ENCODE results near the gene SLC16A10.
A peak's percentile ranks its signal among the peaks of the same experiment; 100 is the strongest.
"Not testable (repeated sequence)": the region's sequence is repeated elsewhere in the genome, so short reads cannot be mapped to it uniquely, and the experiment has no call there.

The SLC16A10 gene

DNA sequence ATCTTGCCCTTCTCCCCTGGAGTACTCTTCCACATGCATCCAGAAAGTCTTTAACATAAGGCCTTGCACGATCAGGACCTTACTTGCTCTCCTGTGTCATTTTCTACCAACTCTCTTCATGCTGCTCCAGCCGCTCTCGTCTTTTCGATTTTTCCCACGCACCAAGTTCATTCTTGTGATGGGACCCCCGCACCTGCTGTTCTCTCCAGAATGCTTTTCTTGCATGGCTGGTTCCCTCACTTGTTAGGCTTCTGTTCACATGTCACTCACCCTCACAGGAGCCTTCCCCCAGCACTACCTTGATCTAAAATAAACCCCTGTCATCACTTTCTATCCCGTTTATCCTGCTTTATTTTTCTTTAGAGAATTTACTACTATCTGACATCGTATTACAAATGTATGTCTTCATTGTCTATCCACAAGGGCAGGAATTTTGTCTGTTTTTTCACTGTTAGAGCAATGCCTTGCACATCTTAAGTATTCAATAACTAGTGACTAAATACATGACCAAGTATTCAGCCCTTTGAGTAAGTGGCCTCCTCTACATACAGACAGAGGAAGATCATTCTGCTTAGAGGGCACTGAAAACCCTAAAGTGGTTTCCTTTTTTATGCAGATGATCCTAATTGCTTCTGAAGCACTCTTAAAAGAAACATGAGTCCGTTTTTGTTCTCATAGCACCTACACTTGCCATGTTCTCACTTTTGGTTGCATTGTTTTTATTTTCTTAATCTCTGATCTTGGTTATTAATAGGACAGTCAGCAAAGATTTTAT lies 166.9 kb downstream of the SLC16A10 start:
- Mint-ChIP-seq H3K36me3 (ENCODE audit: low read depth) (no peaks in the 10 kb centered on the region), H3K4me1 (ENCODE audit: low read depth) (peaks cover 6% of the 10 kb centered on the region), H3K27me3 (no peaks in the 10 kb centered on the region), H3K9me3 (no peaks in the 10 kb centered on the region), H3K4me3 (no peak overlapping the region), H3K27ac (no peak overlapping the region)
- no peak for DNase-seq

DNA sequence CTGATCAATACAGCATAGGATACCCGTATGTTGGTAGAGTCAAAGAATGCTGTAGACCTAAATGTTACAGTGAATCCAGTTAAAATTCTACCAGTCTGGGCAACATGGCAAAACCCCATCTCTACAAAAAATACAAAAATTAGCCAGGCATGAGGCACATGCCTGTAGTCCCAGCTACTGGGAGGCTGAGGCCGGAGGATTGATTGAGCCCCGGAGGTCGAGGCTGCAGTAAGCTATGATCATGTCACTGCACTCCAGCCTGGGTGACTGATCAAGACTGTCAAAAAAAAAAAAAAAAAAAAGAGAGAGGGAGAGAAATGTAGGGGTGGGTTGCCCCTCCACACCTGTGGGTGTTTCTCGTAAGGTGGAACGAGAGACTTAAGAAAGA lies 167.5 kb downstream of the SLC16A10 start:
- H3K9me3 Mint-ChIP-seq, result no peaks in the 10 kb centered on the region
- H3K27me3 Mint-ChIP-seq, result no peaks in the 10 kb centered on the region
- no peak overlapping the region for H3K4me3 Mint-ChIP-seq
- DNase-seq, result no peak
- peaks cover 6% of the 10 kb centered on the region for H3K4me1 Mint-ChIP-seq (ENCODE audit: low read depth)
- H3K27ac Mint-ChIP-seq, result no peak overlapping the region
- H3K36me3 Mint-ChIP-seq (ENCODE audit: low read depth), result peaks cover 3% of the 10 kb centered on the region

DNA sequence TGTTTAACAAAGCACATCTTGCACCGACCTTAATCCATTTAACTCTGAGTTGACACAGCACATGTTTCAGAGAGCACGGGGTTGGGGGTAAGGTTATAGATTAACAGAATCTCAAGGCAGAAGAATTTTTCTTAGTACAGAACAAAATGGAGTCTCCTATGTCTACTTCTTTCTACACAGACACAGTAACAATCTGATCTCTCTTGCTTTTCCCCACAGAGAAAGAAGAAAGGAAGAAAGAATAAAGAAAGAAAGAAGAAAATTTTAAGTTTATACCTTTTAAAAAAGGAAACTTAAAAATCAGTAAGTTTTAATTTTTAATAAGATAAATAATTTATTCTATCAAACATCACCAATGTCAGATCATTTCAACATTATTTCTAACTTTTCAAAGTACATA lies 168.5 kb downstream of the SLC16A10 start:
- not testable (repeated sequence) for H3K27ac Mint-ChIP-seq; DNase-seq; H3K4me3 Mint-ChIP-seq; H3K36me3 Mint-ChIP-seq (ENCODE audit: low read depth); H3K27me3 Mint-ChIP-seq; H3K9me3 Mint-ChIP-seq
- H3K4me1 Mint-ChIP-seq (ENCODE audit: low read depth), result peaks cover 15% of the 10 kb centered on the region

DNA sequence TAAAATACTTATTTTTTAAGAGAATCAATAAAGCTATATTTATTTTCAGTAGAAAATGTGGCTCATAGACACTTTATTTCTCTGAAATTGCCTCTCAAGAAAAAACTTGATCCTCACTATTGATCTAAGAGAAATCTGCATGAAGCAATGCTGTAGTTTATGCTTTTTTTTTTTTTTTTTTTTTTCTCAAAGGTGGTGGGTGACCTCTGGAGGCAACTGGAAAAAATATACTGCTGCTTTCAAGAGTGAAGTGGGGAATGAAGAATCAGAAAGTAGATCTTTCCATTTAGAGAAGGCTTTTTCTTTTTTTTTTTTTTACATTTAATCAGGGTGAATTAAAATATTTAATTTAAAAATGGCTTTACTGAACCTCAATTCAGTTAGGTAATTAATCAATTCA lies 169.3 kb downstream of the SLC16A10 start:
- Mint-ChIP-seq H3K27ac (no peak overlapping the region), H3K36me3 (ENCODE audit: low read depth) (peaks cover 3% of the 10 kb centered on the region), H3K9me3 (no peaks in the 10 kb centered on the region), H3K4me3 (no peak overlapping the region), H3K4me1 (ENCODE audit: low read depth) (peaks cover 20% of the 10 kb centered on the region), H3K27me3 (no peaks in the 10 kb centered on the region)
- DNase-seq, result no peak

DNA sequence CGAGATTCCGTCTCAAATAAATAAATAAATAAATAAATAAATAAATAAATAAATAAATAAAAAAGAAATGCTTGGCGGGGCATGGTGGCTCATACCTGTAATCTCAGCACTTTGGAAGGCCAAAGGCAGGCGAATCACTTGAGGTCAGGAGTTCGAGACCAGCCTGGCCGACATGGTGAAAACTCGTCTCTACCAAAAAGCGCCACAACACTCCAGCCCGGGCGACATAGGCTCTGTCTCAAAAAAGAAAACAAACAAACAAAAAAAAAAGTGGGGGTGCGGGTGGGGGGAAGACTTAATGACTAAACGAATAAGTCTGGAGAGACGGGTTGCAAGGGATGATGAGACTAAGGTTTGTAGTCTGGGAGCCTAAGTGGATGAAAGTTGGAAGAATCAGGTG lies 170.7 kb downstream of the SLC16A10 start:
- Mint-ChIP-seq H3K27ac (no peak overlapping the region), H3K4me1 (ENCODE audit: low read depth) (peaks cover 28% of the 10 kb centered on the region), H3K27me3 (no peaks in the 10 kb centered on the region), H3K4me3 (no peak overlapping the region), H3K36me3 (ENCODE audit: low read depth) (peaks cover 11% of the 10 kb centered on the region), H3K9me3 (no peaks in the 10 kb centered on the region)
- DNase-seq, result no peak

DNA sequence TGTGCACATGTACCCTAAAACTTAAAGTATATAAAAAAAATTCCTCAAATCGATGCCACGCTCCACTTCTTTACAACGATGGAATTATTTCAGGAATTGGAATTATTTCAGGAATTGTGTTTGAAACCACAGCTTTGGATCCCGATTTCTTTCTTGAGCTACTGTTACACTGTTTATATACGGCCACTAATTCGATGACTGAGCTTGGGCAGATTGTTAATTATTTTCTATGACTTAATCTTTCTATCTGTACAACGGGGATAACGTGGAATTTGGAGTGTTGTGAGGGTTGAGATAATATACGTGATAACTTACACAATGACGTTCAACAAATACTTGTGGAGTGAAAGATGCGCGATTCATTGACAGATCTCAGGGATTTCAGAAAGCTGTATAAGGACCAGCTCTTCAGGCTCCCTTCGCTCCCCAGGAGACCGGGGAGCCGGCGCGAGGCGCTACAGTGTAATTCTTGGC lies 171.3 kb downstream of the SLC16A10 start:
- H3K9me3 Mint-ChIP-seq, result no peaks in the 10 kb centered on the region
- no peak for DNase-seq
- H3K27ac Mint-ChIP-seq, result peak overlapping the region; percentile 94
- no peaks in the 10 kb centered on the region for H3K27me3 Mint-ChIP-seq
- peaks cover 30% of the 10 kb centered on the region for H3K4me1 Mint-ChIP-seq (ENCODE audit: low read depth)
- peaks cover 13% of the 10 kb centered on the region for H3K36me3 Mint-ChIP-seq (ENCODE audit: low read depth)
- peak overlapping the region; percentile 84 for H3K4me3 Mint-ChIP-seq

DNA sequence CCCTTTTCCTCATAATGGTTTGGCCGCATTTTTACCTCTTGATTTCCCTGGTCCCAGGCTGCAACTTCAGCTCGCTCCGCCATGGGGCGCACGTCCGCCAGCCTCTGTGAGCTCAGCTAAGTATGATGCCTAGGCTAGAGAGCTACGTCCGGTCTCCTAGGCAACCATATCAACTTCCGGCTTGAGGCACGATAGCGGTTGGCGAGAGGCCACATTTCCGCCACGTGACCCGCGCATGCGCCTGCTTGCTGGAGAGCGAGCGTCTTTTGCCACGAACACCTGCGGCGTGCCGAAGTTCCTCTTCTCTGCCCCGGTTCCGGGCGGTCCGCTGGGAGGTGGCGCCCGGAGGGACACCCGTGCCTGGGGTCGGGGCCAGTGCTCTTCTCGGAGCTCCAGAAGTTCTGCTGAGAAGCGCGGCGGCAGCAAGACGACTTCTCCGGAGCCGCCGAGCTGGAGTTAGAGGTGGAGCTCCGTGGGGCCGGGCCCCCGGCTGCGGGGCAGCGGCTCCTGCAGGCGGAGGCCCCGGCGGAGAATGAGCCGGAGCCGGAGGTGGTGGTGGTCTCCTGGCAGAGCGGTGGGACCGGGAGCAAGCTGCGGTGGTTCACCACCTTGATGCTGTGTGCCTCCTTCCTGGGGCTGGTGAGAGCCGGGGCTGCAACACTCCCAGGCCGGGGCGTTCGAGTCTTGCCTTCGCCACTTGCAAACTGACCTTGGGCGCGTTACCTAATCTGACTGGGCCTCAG lies 172.0 kb downstream of the SLC16A10 start:
- H3K4me1 Mint-ChIP-seq (ENCODE audit: low read depth), result peaks cover 36% of the 10 kb centered on the region
- H3K4me3 Mint-ChIP-seq, result peak overlapping the region; percentile 84
- H3K36me3 Mint-ChIP-seq (ENCODE audit: low read depth), result peaks cover 19% of the 10 kb centered on the region
- H3K27ac Mint-ChIP-seq, result peak overlapping the region; percentile 94
- H3K27me3 Mint-ChIP-seq, result no peaks in the 10 kb centered on the region
- no peaks in the 10 kb centered on the region for H3K9me3 Mint-ChIP-seq
- DNase-seq, result peak; percentile 98

DNA sequence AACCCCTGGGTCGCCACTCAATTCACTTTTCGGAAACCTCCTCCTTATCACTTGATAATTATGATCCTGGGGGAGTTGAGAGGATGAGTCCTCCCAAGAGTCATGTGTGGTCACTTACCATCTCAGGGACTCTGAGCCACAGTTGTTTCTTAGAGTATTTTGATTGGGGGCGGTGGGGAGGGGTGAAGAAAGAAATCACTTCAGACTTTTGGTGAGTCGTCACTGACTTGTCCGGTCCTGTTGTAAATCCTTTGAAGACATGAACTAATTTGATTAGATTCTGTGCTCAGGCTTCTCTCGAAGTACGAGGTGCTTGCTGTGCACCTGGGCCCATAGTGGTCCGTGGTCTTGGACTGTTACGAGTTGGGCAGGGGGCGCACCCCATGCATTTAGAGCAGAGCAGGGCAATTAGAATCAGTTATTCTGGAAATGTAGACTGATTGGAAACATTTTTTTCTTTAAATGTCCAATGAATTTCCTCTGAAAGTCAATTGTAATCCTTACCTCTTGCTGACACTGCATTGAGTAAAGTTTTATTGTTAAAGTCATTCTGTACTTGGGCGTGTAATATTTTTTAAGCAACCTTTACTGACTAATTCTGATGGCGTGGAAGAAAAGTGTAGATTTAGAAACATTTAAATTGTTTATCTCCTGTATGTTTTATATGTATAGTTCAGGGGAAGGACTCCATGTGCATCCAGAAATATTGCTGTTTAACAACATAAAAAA lies 173.4 kb downstream of the SLC16A10 start:
- peak overlapping the region; percentile 94 for H3K27ac Mint-ChIP-seq
- peaks cover 30% of the 10 kb centered on the region for H3K36me3 Mint-ChIP-seq (ENCODE audit: low read depth)
- DNase-seq, result no peak
- peak overlapping the region; percentile 84 for H3K4me3 Mint-ChIP-seq
- no peaks in the 10 kb centered on the region for H3K27me3 Mint-ChIP-seq
- H3K4me1 Mint-ChIP-seq (ENCODE audit: low read depth), result peaks cover 39% of the 10 kb centered on the region
- H3K9me3 Mint-ChIP-seq, result no peaks in the 10 kb centered on the region

DNA sequence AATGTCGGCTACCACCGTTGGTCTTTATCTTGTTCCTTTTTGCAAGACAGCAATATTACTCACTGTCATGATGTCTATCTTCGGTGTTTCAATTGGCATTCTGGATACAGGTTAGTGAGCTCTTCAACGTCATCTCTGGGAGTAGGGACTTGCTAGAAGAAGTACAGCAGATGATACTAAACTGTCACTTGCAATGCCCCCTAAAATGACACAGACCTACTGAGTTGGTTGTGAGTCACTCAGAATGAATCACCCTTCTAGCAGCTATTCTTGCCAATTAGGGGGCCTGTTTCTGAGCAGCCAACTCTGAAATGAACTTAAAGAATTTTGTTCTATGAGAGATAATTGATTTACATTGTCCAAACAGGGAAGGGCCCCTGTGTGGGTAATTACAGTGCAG lies 176.5 kb downstream of the SLC16A10 start:
- H3K4me1 Mint-ChIP-seq (ENCODE audit: low read depth), result peaks cover 56% of the 10 kb centered on the region
- no peak overlapping the region for H3K4me3 Mint-ChIP-seq
- peaks cover 60% of the 10 kb centered on the region for H3K36me3 Mint-ChIP-seq (ENCODE audit: low read depth)
- H3K27me3 Mint-ChIP-seq, result no peaks in the 10 kb centered on the region
- H3K9me3 Mint-ChIP-seq, result no peaks in the 10 kb centered on the region
- H3K27ac Mint-ChIP-seq, result peak overlapping the region; percentile 56
- no peak for DNase-seq

DNA sequence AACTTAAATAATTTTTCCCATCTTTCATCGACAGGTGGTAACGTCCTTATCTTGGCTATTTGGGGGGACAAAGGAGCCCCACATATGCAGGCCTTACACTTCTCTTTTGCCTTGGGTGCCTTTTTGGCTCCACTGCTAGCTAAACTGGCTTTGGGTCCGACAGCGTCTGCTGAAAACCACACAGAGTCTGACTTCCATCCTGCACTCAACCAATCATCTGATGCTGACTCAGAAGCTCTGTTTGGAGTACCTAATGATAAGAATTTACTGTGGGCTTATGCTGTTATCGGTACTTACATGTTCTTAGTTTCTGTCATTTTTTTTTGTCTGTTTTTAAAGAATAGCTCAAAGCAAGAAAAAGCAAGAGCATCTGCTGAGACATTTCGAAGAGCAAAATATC lies 178.5 kb downstream of the SLC16A10 start:
- no peak for DNase-seq
- Mint-ChIP-seq H3K4me3 (no peak overlapping the region), H3K9me3 (no peaks in the 10 kb centered on the region), H3K4me1 (ENCODE audit: low read depth) (peaks cover 53% of the 10 kb centered on the region), H3K27ac (no peak overlapping the region), H3K36me3 (ENCODE audit: low read depth) (peaks cover 77% of the 10 kb centered on the region), H3K27me3 (no peaks in the 10 kb centered on the region)

DNA sequence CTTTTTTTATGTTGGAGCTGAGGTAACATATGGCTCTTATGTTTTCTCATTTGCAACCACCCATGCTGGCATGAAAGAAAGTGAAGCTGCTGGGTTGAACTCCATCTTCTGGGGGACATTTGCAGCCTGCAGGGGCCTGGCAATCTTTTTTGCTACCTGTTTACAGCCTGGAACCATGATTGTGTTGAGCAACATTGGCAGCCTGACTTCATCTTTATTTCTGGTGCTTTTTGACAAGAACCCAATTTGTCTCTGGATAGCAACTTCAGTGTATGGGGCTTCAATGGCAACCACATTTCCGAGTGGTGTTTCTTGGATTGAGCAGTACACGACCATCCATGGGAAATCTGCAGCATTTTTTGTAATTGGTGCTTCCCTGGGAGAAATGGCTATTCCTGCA lies 179.0 kb downstream of the SLC16A10 start:
- DNase-seq, result no peak
- Mint-ChIP-seq H3K4me3 (no peak overlapping the region), H3K9me3 (no peaks in the 10 kb centered on the region), H3K36me3 (ENCODE audit: low read depth) (peaks cover 80% of the 10 kb centered on the region), H3K4me1 (ENCODE audit: low read depth) (peaks cover 48% of the 10 kb centered on the region), H3K27me3 (no peaks in the 10 kb centered on the region), H3K27ac (no peak overlapping the region)

DNA sequence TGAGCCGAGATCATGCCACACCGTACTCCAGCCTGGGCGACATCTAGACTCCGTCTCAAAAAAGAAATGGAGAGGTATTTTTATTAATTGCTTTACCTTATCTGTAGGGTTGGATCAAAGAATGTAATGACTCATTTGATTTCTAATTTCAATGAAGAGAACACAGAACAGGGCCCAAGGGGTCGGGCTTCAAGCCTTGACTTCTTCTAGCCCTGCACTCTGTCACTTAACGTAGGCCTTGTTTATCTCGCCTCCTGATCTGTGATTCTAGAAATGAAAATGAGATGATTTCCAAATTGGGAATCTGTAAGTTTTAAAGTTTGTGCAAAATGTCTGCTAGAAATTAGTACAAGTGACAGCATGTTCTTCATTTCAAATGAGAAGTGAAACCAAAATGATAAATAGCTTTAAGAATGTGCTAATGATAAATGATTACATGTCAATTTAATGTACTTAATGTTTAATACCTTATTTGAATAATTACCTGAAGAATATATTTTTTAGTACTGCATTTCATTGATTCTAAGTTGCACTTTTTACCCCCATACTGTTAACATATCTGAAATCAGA lies 180.5 kb downstream of the SLC16A10 start:
- peaks cover 41% of the 10 kb centered on the region for H3K4me1 Mint-ChIP-seq (ENCODE audit: low read depth)
- H3K36me3 Mint-ChIP-seq (ENCODE audit: low read depth), result peaks cover 80% of the 10 kb centered on the region
- H3K4me3 Mint-ChIP-seq, result no peak overlapping the region
- no peaks in the 10 kb centered on the region for H3K27me3 Mint-ChIP-seq
- H3K9me3 Mint-ChIP-seq, result no peaks in the 10 kb centered on the region
- no peak overlapping the region for H3K27ac Mint-ChIP-seq
- DNase-seq, result no peak

DNA sequence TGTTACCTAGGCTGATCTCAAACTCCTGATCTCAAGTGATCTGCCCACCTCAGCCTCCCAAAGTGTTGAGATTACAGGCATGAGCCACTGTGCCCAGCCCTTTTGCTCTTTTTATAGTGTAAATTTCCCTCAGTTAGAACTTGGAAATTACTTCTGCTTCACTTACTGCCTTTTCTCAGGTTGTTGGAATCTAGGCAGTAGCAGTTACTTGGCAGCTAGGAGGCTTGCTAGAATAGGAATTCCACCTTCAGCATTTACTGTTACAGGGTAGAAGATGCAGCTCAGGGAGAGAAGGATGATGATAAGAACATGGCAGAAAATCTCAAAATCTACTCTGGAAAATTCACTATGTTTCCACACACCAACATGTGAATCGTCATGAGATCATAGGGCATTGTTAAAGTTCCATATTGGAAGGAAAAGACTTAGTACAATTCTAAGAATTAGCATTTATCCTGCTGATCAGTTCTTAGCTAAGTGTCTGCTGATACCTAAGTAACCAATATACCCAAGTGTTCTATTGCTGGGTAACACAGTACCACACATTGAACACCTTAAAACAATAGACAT lies 182.2 kb downstream of the SLC16A10 start:
- peaks cover 85% of the 10 kb centered on the region for H3K36me3 Mint-ChIP-seq (ENCODE audit: low read depth)

DNA sequence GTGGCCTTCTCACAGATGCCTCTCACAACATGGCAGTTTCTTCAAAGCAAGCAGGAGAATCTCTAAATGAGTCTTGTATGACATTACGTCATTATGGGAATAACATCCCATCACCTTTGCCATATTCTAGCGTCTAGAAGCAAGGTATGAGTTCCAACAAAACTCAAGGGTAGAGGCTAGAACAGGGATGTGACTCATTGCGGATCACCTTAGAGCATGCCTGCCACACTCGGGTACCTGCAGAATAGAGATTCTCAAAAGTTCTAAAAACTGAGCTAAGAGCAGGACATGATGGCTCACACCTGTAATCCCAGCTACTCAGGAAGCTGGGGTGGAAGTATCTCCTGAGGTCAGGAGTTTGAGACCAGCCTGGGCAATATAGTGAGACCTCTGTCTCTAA lies 182.8 kb downstream of the SLC16A10 start:
- H3K27ac Mint-ChIP-seq, result no peak overlapping the region
- no peak overlapping the region for H3K4me3 Mint-ChIP-seq
- H3K9me3 Mint-ChIP-seq, result peaks cover 14% of the 10 kb centered on the region
- no peak for DNase-seq
- H3K27me3 Mint-ChIP-seq, result no peaks in the 10 kb centered on the region
- peaks cover 34% of the 10 kb centered on the region for H3K4me1 Mint-ChIP-seq (ENCODE audit: low read depth)
- H3K36me3 Mint-ChIP-seq (ENCODE audit: low read depth), result peaks cover 86% of the 10 kb centered on the region

More for the DNA sequence above, 182.2 kb downstream of the SLC16A10 start:
- H3K4me1 Mint-ChIP-seq (ENCODE audit: low read depth), result peaks cover 34% of the 10 kb centered on the region
- H3K9me3 Mint-ChIP-seq, result peaks cover 10% of the 10 kb centered on the region
- DNase-seq, result no peak
- H3K4me3 Mint-ChIP-seq, result no peak overlapping the region
- H3K27ac Mint-ChIP-seq, result no peak overlapping the region
- H3K27me3 Mint-ChIP-seq, result no peaks in the 10 kb centered on the region
